H1 (cell line): ENCODE measurements around the gene B3GAT1. TPM values are rescaled to one million over a fixed set of nuclear protein-coding genes. Genes with fewer than 3 reads are reported as not detected.

Experiments
- CTCF ChIA-PET: fragments of 300-600 bp; sonication (Branson Sonifier 250); formaldehyde crosslinking; loops from one replicate; lab custom pipeline; 2021; ENCODE audit not compliant: partially characterized antibody; lab: Charles Lee
- POLR2A ChIA-PET: fragments of 300-600 bp; sonication (Branson Sonifier 250); formaldehyde crosslinking; loops from one replicate; lab custom pipeline; 2021; ENCODE audit warnings: inconsistent platforms; ENCODE audit not compliant: partially characterized antibody; lab: Charles Lee
- DNase-seq, 2 experiments: peaks; one replicate each; pipeline versions ENCODE4 v3.0.0 to v3.0.0-alpha.2; 2010 to 2022; ENCODE audit warnings: low spot score in 2 of 2, low read depth in 1 of 2, mixed read lengths in 1 of 2
- FAIRE-seq: peaks from 2 replicates; lab custom pipeline; 2011; peaks lifted over from hg19 to GRCh38; lab: Jason Lieb, UNC
- H2AFZ ChIP-seq: 2 replicates; pipeline ENCODE4 v1.8.1; 2012; ENCODE audit warnings: low read length, inconsistent platforms
- H2AK5ac ChIP-seq: 2 replicates; pipeline ENCODE4 v1.6.1; 2013; ENCODE audit warnings: low read depth, low read length
- H2BK120ac ChIP-seq: replicated peaks from 2 replicates; pipeline ENCODE3; 2013; ENCODE audit warnings: low read depth, low read length, inconsistent platforms
- H2BK12ac ChIP-seq: 2 replicates; pipeline ENCODE4 v1.6.1; 2013; ENCODE audit warnings: low read depth, low read length
- H2BK15ac ChIP-seq: 2 replicates; pipeline ENCODE4 v1.6.1; 2013; ENCODE audit warnings: low read length
- H2BK20ac ChIP-seq: 2 replicates; pipeline ENCODE4 v1.6.1; 2013; ENCODE audit warnings: low read length
- H2BK5ac ChIP-seq: 2 replicates; pipeline ENCODE4 v1.6.1; 2013; ENCODE audit warnings: low read depth, low read length
- H3K14ac ChIP-seq: 2 replicates; pipeline ENCODE4 v1.6.1; 2013; ENCODE audit warnings: inconsistent platforms; ENCODE audit not compliant: insufficient read length
- H3K18ac ChIP-seq: 2 replicates; pipeline ENCODE4 v1.6.1; 2013; ENCODE audit warnings: low read length; ENCODE audit errors: extremely low read depth
- H3K23ac ChIP-seq: 2 replicates; pipeline ENCODE4 v1.6.1; 2013; ENCODE audit warnings: inconsistent platforms; ENCODE audit not compliant: insufficient read length
- H3K23me2 ChIP-seq: 2 replicates; pipeline ENCODE4 v1.6.1; 2013; ENCODE audit warnings: low read depth, low read length
- H3K27ac ChIP-seq: 2 replicates; pipeline ENCODE4 v1.6.1; 2011; ENCODE audit warnings: low read depth, low read length, inconsistent platforms
- H3K27me3 ChIP-seq, 4 experiments: replicated peaks in 1 of 4; 1 replicate in 1 of 4; 2 replicates in 3 of 4; pipeline versions ENCODE4 v1.6.1 to v1.8.1; 2011 to 2013; ENCODE audit warnings: low read length in 3 of 4, mild to moderate bottlenecking in 3 of 4, inconsistent platforms in 2 of 4, mixed read lengths in 2 of 4, moderate library complexity in 1 of 4; ENCODE audit not compliant: control insufficient read depth in 3 of 4, insufficient read depth in 3 of 4; ENCODE audit errors: extremely low read depth in 1 of 4
- H3K36me3 ChIP-seq, 4 experiments: 2 replicates each; pipeline versions ENCODE4 v1.6.1 to v1.8.1; 2011 to 2013; ENCODE audit warnings: mild to moderate bottlenecking in 4 of 4, low read length in 3 of 4, moderate library complexity in 2 of 4, control low read depth in 1 of 4, inconsistent platforms in 1 of 4; ENCODE audit not compliant: insufficient read depth in 4 of 4, control insufficient read depth in 2 of 4
- H3K4ac ChIP-seq: replicated peaks from 2 replicates; pipeline ENCODE3; 2013; ENCODE audit warnings: low read length, low read depth, mixed read lengths, inconsistent platforms; ENCODE audit not compliant: insufficient read length
- H3K4me1 ChIP-seq, 4 experiments: replicated peaks in 1 of 4; 1 replicate in 1 of 4; 2 replicates in 3 of 4; pipeline versions ENCODE4 v1.6.1 to v1.8.1; 2011 to 2013; ENCODE audit warnings: low read length in 3 of 4, inconsistent platforms in 2 of 4, mixed read lengths in 1 of 4; ENCODE audit not compliant: insufficient read depth in 4 of 4, control insufficient read depth in 3 of 4
- H3K4me2 ChIP-seq, 2 experiments: 2 replicates each; pipeline versions ENCODE4 v1.6.1 to v1.8.1; 2011 to 2013; ENCODE audit warnings: low read depth in 2 of 2, low read length in 2 of 2, control low read depth in 1 of 2, inconsistent platforms in 1 of 2, mild to moderate bottlenecking in 1 of 2; ENCODE audit not compliant: insufficient read depth in 1 of 2
- H3K4me3 ChIP-seq, 4 experiments: fragments of 200-600, 300-600 bp in 1 of 4; sonication (generic), shearing (Covaris generic), sonication (Bioruptor Twin) in 1 of 4; 2 replicates each; pipeline versions ENCODE4 v1.5.1 to v1.8.1; 2011 to 2016; ENCODE audit warnings: low read length in 4 of 4, low read depth in 3 of 4, control low read depth in 2 of 4, inconsistent platforms in 2 of 4, mild to moderate bottlenecking in 2 of 4, mixed read lengths in 1 of 4, moderate library complexity in 1 of 4; ENCODE audit not compliant: insufficient read depth in 2 of 4; ENCODE audit errors: extremely low read depth in 1 of 4
- H3K56ac ChIP-seq: replicated peaks from 2 replicates; pipeline ENCODE3; 2013; ENCODE audit warnings: low read depth, mild to moderate bottlenecking, mixed read lengths, low read length, inconsistent platforms; ENCODE audit not compliant: insufficient read length
- H3K79me1 ChIP-seq: 2 replicates; pipeline ENCODE4 v1.6.1; 2013; ENCODE audit warnings: low read depth, low read length, control low read depth
- H3K79me2 ChIP-seq, 2 experiments: 2 replicates each; pipeline versions ENCODE4 v1.6.1 to v1.8.1; 2012 to 2013; ENCODE audit warnings: low read length in 2 of 2, mild to moderate bottlenecking in 2 of 2, inconsistent platforms in 1 of 2; ENCODE audit not compliant: insufficient read depth in 2 of 2, control insufficient read depth in 1 of 2
- H3K9ac ChIP-seq, 4 experiments: replicated peaks in 1 of 4; 1 replicate in 1 of 4; 2 replicates in 3 of 4; pipeline versions ENCODE4 v1.6.1 to v1.8.1; 2011 to 2013; ENCODE audit warnings: low read depth in 3 of 4, low read length in 3 of 4, control low read depth in 2 of 4, mild to moderate bottlenecking in 2 of 4, moderate library complexity in 2 of 4, inconsistent platforms in 1 of 4; ENCODE audit errors: extremely low read depth in 1 of 4
- H3K9me3 ChIP-seq, 2 experiments: 2 replicates each; pipeline versions ENCODE4 v1.6.1 to v1.8.1; 2012 to 2013; ENCODE audit warnings: mild to moderate bottlenecking in 2 of 2, moderate library complexity in 2 of 2, control low read depth in 1 of 2, inconsistent platforms in 1 of 2, low read depth in 1 of 2, low read length in 1 of 2, mixed read lengths in 1 of 2; ENCODE audit not compliant: insufficient read depth in 2 of 2
- H4K20me1 ChIP-seq, 2 experiments: replicated peaks in 1 of 2; 2 replicates each; pipeline versions ENCODE3 to v1.8.1; 2011 to 2013; ENCODE audit warnings: inconsistent platforms in 2 of 2, low read length in 2 of 2, mild to moderate bottlenecking in 1 of 2; ENCODE audit not compliant: insufficient read depth in 2 of 2, control insufficient read depth in 1 of 2
- H4K5ac ChIP-seq: 2 replicates; pipeline ENCODE4 v1.6.1; 2013; ENCODE audit warnings: low read length, low read depth, mixed read lengths, inconsistent platforms; ENCODE audit not compliant: insufficient read length
- H4K8ac ChIP-seq: 2 replicates; pipeline ENCODE4 v1.8.0; 2013; ENCODE audit warnings: mild to moderate bottlenecking, moderate library complexity, low read length, inconsistent platforms; ENCODE audit not compliant: insufficient read depth; ENCODE audit errors: extremely low read depth
- H4K91ac ChIP-seq: replicated peaks from 2 replicates; pipeline ENCODE3; 2013; ENCODE audit warnings: low read length, mixed read lengths, inconsistent platforms; ENCODE audit not compliant: insufficient read length
- JUN ChIP-seq: IDR thresholded peaks from 2 replicates; pipeline ENCODE4 v1.6.1; 2011; ENCODE audit warnings: low read depth, mild to moderate bottlenecking, improper control_type of control experiment, low read length
- SRF ChIP-seq: IDR thresholded peaks from 2 replicates; pipeline ENCODE4 v1.6.1; 2011; ENCODE audit warnings: mild to moderate bottlenecking, low read depth, low read length, moderate library complexity
- TAF7 ChIP-seq: optimal IDR thresholded peaks from 2 replicates; pipeline ENCODE3; 2011; ENCODE audit warnings: low read depth, mild to moderate bottlenecking, inconsistent platforms, low read length, moderate library complexity, borderline replicate concordance
- TEAD4 ChIP-seq: IDR thresholded peaks from 2 replicates; pipeline ENCODE4 v1.6.1; 2012; ENCODE audit warnings: low read depth, low read length, inconsistent platforms, mixed read lengths
- WGBS, 2 experiments: shearing (Covaris generic) in 1 of 2; methylation state at CpG; one replicate each; pipeline versions ENCODE4 v1.1.6 to v1.1.7; 2013 to 2015; ENCODE audit warnings: low lambda C conversion rate in 2 of 2, mixed read lengths in 2 of 2, inconsistent platforms in 1 of 2, low coverage in 1 of 2, missing lambda C conversion rate in 1 of 2; ENCODE audit not compliant: insufficient replicate concordance in 2 of 2, insufficient coverage in 1 of 2, insufficient read length in 1 of 2; ENCODE audit errors: extremely low coverage in 1 of 2, missing lambda C conversion rate in 1 of 2; 5-methylcytosine and 5-hydroxymethylcytosine counted together
- polyA plus RNA-seq, 7 experiments: library from polyadenylated mRNA; depleted of rRNA in 3 of 7; stranded (reverse) in 5 of 7; unstranded in 2 of 7; fragments of >200 nt in 5 of 7; fragments of 200-250 nt in 2 of 7; gene quantifications; 1 replicate in 5 of 7; 2 replicates in 1 of 7; 4 replicates in 1 of 7; pipeline versions ENCODE4 v1.2.1 to v1.2.3, GENCODE V29; 2011 to 2013; ENCODE audit warnings: missing spikeins in 2 of 7, mixed read lengths in 2 of 7
- total RNA-seq: library from RNA; stranded (reverse); fragmentation: NEBNext Ultra II Directional; extraction: Animal tissue kit (Norgen Biotek cat#: 25700); gene quantifications from 2 replicates; pipeline ENCODE4 v1.2.1, GENCODE V29; 2021

The B3GAT1 gene
- total and polyA plus RNA-seq, 2 of the 8 experiments (the other 6 are each of a cell fraction or from before 2014, with no cell fraction given) = 19.7 to 32.4 TPM

- Histone ChIP-seq H3K79me2 (no peaks in the 10 kb centered on the region), H2BK20ac (no peak overlapping the region), H3K4me2 (no peak overlapping the region), H3K4me3 (no peak overlapping the region), H3K27ac (no peak overlapping the region), H2AK5ac (no peak overlapping the region), H3K4me1 (peaks cover 0 to 3% (median 0%) of the 10 kb centered on the region in 4 experiments; a peak in 1 of 7 replicates), H3K27me3 (no peaks in the 10 kb centered on the region), H2BK120ac (no peak overlapping the region), H3K18ac (no peak overlapping the region; the same call in 1 of the 2 replicates), H3K23ac (no peak overlapping the region), H2AFZ (no peak overlapping the region), H2BK5ac (no peak overlapping the region), H3K9me3 (no peaks in the 10 kb centered on the region), H3K56ac (no peak overlapping the region), H4K5ac (no peak overlapping the region), H4K20me1 (peaks cover 5 to 12% of the 10 kb centered on the region in 2 experiments), H2BK12ac (no peak overlapping the region), H3K36me3 (peaks cover 0 to 6% (median 1%) of the 10 kb centered on the region in 4 experiments; a peak in 5 of 8 replicates), H3K14ac (no peak overlapping the region), H3K79me1 (no peaks in the 10 kb centered on the region), H3K4ac (no peak overlapping the region), H3K9ac (no peak overlapping the region), H4K8ac (0 out of 2 replicates have a peak overlapping the region, but pooled peaks have one; percentile 25), H3K23me2 (no peaks in the 10 kb centered on the region), H4K91ac (no peak overlapping the region), H2BK15ac (no peak overlapping the region)
- POLR2A ChIA-PET = no interaction called here
- no peak for DNase-seq
- 93% methylated on average over 21 of the region's 21 CpGs; no CpG with 5 or more reads in 1 of the 2 experiments for WGBS, 2 experiments
- TF ChIP-seq TEAD4 = no peak
- no peak for TF ChIP-seq TAF7
- TF ChIP-seq SRF = no peak
- no peak for TF ChIP-seq JUN
- no peak for FAIRE-seq
- CTCF ChIA-PET = interaction anchor here (1.0 to 1.8 kb wide), 4 partner anchors 8 to 192 kb away, joined by 3 to 4 read pairs (median 4); no protein-coding TSS in a partner anchor
Observed at GRCh38 chr11:134387501-134387900, 24.5 kb downstream of the B3GAT1 start.
